Measurements from ENCODE around the gene PCK1. TPM values are rescaled to one million over a fixed set of nuclear protein-coding genes. Genes with fewer than 3 reads are reported as not detected.

PCK1 gene
- total and polyA plus RNA-seq, 4 donors = 8.9 to 532 (median 314) TPM

DNA sequence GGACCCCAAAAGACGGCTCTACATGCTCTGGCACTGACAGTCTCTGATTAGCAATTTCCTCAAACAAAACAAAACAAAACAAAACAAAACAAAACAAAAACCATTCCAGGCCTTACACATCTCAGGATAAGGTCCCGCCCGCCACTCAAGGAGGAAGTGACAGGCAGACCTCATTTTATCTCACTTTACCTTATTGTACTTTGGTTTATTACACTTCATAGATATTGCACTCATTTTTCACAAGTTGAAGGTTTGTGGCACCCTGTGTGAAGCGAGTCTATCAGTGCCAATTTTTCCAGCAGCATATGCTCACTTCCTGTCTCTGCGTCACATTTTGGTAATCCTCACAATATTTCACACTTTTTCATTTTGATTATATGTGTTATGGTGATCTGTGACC lies 44.1 kb downstream of the PCK1 start:
- DNase-seq (ENCODE audit: low spot score) = no peak

DNA sequence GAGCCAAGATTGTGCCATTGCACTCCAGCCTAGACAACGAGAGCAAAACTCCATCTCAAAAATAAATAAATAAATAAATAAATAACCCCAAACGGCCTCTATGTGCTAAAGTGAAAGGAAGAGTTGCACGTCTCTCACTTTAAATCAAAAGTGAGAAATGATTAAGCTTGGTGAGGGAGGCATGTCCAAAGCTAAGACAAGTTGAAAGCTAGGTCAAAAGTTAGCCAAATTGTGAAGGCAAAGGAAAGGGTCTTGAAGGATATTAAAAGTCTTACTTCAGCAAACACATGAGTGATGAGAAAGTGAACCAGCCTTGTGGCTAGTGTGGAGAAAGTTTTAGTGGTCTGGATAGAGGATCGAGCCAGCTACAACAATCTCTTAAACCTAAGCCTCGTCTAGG lies 45.0 kb downstream of the PCK1 start:
- TF ChIP-seq, protein P1, sequence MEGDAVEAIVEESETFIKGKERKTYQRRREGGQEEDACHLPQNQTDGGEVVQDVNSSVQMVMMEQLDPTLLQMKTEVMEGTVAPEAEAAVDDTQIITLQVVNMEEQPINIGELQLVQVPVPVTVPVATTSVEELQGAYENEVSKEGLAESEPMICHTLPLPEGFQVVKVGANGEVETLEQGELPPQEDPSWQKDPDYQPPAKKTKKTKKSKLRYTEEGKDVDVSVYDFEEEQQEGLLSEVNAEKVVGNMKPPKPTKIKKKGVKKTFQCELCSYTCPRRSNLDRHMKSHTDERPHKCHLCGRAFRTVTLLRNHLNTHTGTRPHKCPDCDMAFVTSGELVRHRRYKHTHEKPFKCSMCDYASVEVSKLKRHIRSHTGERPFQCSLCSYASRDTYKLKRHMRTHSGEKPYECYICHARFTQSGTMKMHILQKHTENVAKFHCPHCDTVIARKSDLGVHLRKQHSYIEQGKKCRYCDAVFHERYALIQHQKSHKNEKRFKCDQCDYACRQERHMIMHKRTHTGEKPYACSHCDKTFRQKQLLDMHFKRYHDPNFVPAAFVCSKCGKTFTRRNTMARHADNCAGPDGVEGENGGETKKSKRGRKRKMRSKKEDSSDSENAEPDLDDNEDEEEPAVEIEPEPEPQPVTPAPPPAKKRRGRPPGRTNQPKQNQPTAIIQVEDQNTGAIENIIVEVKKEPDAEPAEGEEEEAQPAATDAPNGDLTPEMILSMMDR (IDR thresholded peaks at IDR 0.05; ENCODE audit: low read depth, low read length, missing input control) = no peak
- TF ChIP-seq HNF4G (IDR thresholded peaks at IDR 0.05) = no peak
- no peak for TF ChIP-seq FOXA2 (IDR thresholded peaks at IDR 0.05)
- TF ChIP-seq, protein P2, sequence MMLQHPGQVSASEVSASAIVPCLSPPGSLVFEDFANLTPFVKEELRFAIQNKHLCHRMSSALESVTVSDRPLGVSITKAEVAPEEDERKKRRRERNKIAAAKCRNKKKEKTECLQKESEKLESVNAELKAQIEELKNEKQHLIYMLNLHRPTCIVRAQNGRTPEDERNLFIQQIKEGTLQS (IDR thresholded peaks at IDR 0.05) = no peak
- TF ChIP-seq JUND (IDR thresholded peaks at IDR 0.05) = no peak
- TF ChIP-seq RAD21 (IDR thresholded peaks at IDR 0.05) = no peak
- TF ChIP-seq TAF1 (conservative IDR thresholded peaks at IDR 0.05) = no peak
- no peak for TF ChIP-seq GABPA (IDR thresholded peaks at IDR 0.05 in 1 of 2, conservative IDR thresholded peaks at IDR 0.05 in 1 of 2)
- TF ChIP-seq NR2F2 (IDR thresholded peaks at IDR 0.05) = no peak
- no peak overlapping the region for H3K27ac ChIP-seq (ENCODE audit: low read depth in 1 of 2, low read length in 2 of 2)
- H3K4me1 ChIP-seq (ENCODE audit: control insufficient read depth in 4 of 4, insufficient read depth in 4 of 4, low read length in 3 of 4) = no peaks in the 10 kb centered on the region
- H3K36me3 ChIP-seq (ENCODE audit: control insufficient read depth in 4 of 4, insufficient read depth in 3 of 4, low read depth in 1 of 4, low read length in 3 of 4) = no peaks in the 10 kb centered on the region
- WGBS = 65% methylated on average over 5 of the region's 5 CpGs
- H3K4me3 ChIP-seq (ENCODE audit: low read depth in 1 of 3, low read length in 3 of 3) = no peak overlapping the region
- H3K9me3 ChIP-seq (ENCODE audit: control insufficient read depth in 4 of 4, low read length in 3 of 4) = no peaks in the 10 kb centered on the region
- H3K27me3 ChIP-seq (ENCODE audit: control insufficient read depth in 4 of 4, insufficient read depth in 4 of 4, low read length in 3 of 4) = peaks cover 0 to 3% (median 0%) of the 10 kb centered on the region in 4 donors
- DNase-seq (ENCODE audit: low spot score) = no peak
- H3K9ac ChIP-seq (ENCODE audit: low read depth in 1 of 2, low read length in 2 of 2) = no peak overlapping the region

More for the DNA sequence above, 44.1 kb downstream of the PCK1 start:
- Histone ChIP-seq H3K9me3 (ENCODE audit: control insufficient read depth in 4 of 4, low read length in 3 of 4) (no peaks in the 10 kb centered on the region), H3K4me3 (ENCODE audit: low read depth in 1 of 3, low read length in 3 of 3) (no peak overlapping the region), H3K9ac (ENCODE audit: low read depth in 1 of 2, low read length in 2 of 2) (no peak overlapping the region), H3K36me3 (ENCODE audit: control insufficient read depth in 4 of 4, insufficient read depth in 3 of 4, low read depth in 1 of 4, low read length in 3 of 4) (no peaks in the 10 kb centered on the region), H3K27me3 (ENCODE audit: control insufficient read depth in 4 of 4, insufficient read depth in 4 of 4, low read length in 3 of 4) (peaks cover 0 to 3% (median 0%) of the 10 kb centered on the region in 4 donors), H3K27ac (ENCODE audit: low read depth in 1 of 2, low read length in 2 of 2) (no peak overlapping the region), H3K4me1 (ENCODE audit: control insufficient read depth in 4 of 4, insufficient read depth in 4 of 4, low read length in 3 of 4) (no peaks in the 10 kb centered on the region)
- TF ChIP-seq RAD21 (IDR thresholded peaks at IDR 0.05) = no peak
- no peak for TF ChIP-seq GABPA (IDR thresholded peaks at IDR 0.05 in 1 of 2, conservative IDR thresholded peaks at IDR 0.05 in 1 of 2)
- no peak for TF ChIP-seq FOXA1 (IDR thresholded peaks at IDR 0.05)
- TF ChIP-seq EGR1 (IDR thresholded peaks at IDR 0.05; ENCODE audit: low read depth in 2 of 2) = no peak
- no peak for TF ChIP-seq RXRA (IDR thresholded peaks at IDR 0.05)
- no peak for TF ChIP-seq FOXA2 (IDR thresholded peaks at IDR 0.05)
- no peak for TF ChIP-seq TAF1 (conservative IDR thresholded peaks at IDR 0.05)
- TF ChIP-seq, protein P3, sequence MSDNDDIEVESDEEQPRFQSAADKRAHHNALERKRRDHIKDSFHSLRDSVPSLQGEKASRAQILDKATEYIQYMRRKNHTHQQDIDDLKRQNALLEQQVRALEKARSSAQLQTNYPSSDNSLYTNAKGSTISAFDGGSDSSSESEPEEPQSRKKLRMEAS (IDR thresholded peaks at IDR 0.05) = no peak
- no peak for TF ChIP-seq HNF4G (IDR thresholded peaks at IDR 0.05)
- TF ChIP-seq, protein P4, sequence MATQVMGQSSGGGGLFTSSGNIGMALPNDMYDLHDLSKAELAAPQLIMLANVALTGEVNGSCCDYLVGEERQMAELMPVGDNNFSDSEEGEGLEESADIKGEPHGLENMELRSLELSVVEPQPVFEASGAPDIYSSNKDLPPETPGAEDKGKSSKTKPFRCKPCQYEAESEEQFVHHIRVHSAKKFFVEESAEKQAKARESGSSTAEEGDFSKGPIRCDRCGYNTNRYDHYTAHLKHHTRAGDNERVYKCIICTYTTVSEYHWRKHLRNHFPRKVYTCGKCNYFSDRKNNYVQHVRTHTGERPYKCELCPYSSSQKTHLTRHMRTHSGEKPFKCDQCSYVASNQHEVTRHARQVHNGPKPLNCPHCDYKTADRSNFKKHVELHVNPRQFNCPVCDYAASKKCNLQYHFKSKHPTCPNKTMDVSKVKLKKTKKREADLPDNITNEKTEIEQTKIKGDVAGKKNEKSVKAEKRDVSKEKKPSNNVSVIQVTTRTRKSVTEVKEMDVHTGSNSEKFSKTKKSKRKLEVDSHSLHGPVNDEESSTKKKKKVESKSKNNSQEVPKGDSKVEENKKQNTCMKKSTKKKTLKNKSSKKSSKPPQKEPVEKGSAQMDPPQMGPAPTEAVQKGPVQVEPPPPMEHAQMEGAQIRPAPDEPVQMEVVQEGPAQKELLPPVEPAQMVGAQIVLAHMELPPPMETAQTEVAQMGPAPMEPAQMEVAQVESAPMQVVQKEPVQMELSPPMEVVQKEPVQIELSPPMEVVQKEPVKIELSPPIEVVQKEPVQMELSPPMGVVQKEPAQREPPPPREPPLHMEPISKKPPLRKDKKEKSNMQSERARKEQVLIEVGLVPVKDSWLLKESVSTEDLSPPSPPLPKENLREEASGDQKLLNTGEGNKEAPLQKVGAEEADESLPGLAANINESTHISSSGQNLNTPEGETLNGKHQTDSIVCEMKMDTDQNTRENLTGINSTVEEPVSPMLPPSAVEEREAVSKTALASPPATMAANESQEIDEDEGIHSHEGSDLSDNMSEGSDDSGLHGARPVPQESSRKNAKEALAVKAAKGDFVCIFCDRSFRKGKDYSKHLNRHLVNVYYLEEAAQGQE (IDR thresholded peaks at IDR 0.05) = no peak
- TF ChIP-seq, protein P5, sequence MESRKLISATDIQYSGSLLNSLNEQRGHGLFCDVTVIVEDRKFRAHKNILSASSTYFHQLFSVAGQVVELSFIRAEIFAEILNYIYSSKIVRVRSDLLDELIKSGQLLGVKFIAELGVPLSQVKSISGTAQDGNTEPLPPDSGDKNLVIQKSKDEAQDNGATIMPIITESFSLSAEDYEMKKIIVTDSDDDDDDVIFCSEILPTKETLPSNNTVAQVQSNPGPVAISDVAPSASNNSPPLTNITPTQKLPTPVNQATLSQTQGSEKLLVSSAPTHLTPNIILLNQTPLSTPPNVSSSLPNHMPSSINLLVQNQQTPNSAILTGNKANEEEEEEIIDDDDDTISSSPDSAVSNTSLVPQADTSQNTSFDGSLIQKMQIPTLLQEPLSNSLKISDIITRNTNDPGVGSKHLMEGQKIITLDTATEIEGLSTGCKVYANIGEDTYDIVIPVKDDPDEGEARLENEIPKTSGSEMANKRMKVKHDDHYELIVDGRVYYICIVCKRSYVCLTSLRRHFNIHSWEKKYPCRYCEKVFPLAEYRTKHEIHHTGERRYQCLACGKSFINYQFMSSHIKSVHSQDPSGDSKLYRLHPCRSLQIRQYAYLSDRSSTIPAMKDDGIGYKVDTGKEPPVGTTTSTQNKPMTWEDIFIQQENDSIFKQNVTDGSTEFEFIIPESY (IDR thresholded peaks at IDR 0.05) = no peak
- TF ChIP-seq, protein P2 (IDR thresholded peaks at IDR 0.05) = no peak
- TF ChIP-seq JUND (IDR thresholded peaks at IDR 0.05) = no peak
- TF ChIP-seq SP1 (IDR thresholded peaks at IDR 0.05) = no peak
- WGBS = 57% methylated on average over 5 of the region's 5 CpGs
